BE2C (cell line): ENCODE results near the gene CD248.

Source experiments
- DNase-seq: peaks from one replicate; pipeline ENCODE4 v3.0.0-alpha.2; 2020
- H3K27me3 ChIP-seq: fragments of 250-450 bp; sonication (Bioruptor Pico); 2 replicates; pipeline ENCODE4 v1.5.1; 2020; ENCODE audit warnings: mild to moderate bottlenecking
- H3K36me3 ChIP-seq: fragments of 250-450 bp; sonication (Bioruptor Pico); 2 replicates; pipeline ENCODE4 v1.5.1; 2020; ENCODE audit warnings: mild to moderate bottlenecking
- H3K4me1 ChIP-seq: fragments of 250-450 bp; sonication (Bioruptor Pico); 2 replicates; pipeline ENCODE4 v1.5.1; 2020
- H3K4me3 ChIP-seq: 2 replicates; pipeline ENCODE4 v1.5.1; 2011; ENCODE audit warnings: low read depth, low read length
- H3K9me3 ChIP-seq: fragments of 250-450 bp; sonication (Bioruptor Pico); 2 replicates; pipeline ENCODE4 v1.5.1; 2020
- TF ChIP-seq, protein P1 (sequence below): IDR thresholded peaks from 2 replicates; pipeline ENCODE4 v1.5.1; 2012; ENCODE audit warnings: mild to moderate bottlenecking, low read depth, low read length

The CD248 gene

GRCh38 chr11:66267379-66268243, 49.2 kb downstream of the CD248 start:
- Histone ChIP-seq H3K9me3 (no peaks in the 10 kb centered on the region), H3K36me3 (peaks cover 17% of the 10 kb centered on the region), H3K27me3 (no peaks in the 10 kb centered on the region), H3K4me1 (no peaks in the 10 kb centered on the region; the same call in 1 of the 2 replicates), H3K4me3 (peak overlapping the region; percentile 97)
- TF ChIP-seq, protein P1, sequence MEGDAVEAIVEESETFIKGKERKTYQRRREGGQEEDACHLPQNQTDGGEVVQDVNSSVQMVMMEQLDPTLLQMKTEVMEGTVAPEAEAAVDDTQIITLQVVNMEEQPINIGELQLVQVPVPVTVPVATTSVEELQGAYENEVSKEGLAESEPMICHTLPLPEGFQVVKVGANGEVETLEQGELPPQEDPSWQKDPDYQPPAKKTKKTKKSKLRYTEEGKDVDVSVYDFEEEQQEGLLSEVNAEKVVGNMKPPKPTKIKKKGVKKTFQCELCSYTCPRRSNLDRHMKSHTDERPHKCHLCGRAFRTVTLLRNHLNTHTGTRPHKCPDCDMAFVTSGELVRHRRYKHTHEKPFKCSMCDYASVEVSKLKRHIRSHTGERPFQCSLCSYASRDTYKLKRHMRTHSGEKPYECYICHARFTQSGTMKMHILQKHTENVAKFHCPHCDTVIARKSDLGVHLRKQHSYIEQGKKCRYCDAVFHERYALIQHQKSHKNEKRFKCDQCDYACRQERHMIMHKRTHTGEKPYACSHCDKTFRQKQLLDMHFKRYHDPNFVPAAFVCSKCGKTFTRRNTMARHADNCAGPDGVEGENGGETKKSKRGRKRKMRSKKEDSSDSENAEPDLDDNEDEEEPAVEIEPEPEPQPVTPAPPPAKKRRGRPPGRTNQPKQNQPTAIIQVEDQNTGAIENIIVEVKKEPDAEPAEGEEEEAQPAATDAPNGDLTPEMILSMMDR, result peak; percentile 29
- DNase-seq, result peak; percentile 96

DNA sequence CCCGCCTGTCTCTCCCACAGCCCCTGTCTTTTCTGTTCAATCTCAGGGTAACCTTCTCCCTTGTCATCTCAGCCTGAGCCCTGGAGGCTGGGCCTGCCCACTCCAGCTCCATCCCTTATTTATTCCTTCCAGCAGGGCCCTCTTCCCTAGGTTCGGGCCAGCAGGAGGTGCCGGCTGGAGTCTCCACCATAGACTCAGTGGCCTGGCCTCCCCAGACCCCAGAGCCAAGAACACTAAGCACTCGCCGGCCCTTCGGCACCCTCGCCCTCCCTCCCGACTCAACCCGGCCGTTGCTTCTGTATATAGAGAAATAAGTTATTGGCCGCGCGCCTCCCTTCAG, 49.8 kb downstream of the CD248 start:
- Histone ChIP-seq H3K9me3 (no peaks in the 10 kb centered on the region), H3K4me3 (peak overlapping the region; percentile 97), H3K4me1 (no peaks in the 10 kb centered on the region; the same call in 1 of the 2 replicates), H3K36me3 (peaks cover 15% of the 10 kb centered on the region), H3K27me3 (no peaks in the 10 kb centered on the region)
- DNase-seq, result no peak
- TF ChIP-seq, protein P1, result no peak

DNA sequence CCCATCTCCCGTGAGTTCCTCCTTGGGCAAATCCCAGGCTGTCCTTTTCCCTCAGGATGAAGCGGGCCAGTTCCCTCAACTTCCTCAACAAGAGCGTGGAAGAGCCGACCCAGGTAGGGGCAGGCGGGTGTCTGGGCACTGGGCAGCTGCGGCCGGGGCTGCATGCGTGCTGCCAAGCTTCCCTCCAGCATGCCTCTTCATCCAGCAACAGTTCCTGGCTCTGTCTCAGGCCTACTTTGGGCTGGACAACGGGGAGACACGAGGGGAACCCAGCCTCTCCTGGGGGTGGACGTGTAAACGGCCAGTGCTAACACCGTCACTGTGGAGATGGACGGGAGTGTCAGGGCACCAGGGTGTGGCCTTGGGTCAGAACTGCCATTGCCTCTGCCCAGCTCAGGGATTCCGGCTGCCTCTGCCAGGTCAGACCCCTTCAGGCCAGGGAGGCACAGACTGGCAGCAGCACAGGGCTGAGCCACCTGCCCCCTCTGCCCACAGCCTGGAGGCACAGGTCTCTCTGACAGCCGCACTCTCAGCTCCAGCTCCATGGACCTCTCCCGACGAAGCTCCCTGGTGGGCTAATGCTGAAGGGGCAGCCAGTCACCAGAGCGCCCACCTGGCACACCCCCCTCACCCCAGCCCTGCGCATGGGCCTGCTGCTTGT, 50.3 kb downstream of the CD248 start:
- TF ChIP-seq, protein P1, result no peak
- Histone ChIP-seq H3K4me3 (peak overlapping the region; percentile 97), H3K27me3 (no peaks in the 10 kb centered on the region), H3K4me1 (no peaks in the 10 kb centered on the region; the same call in 1 of the 2 replicates), H3K36me3 (peaks cover 11% of the 10 kb centered on the region; the same call in 1 of the 2 replicates), H3K9me3 (no peaks in the 10 kb centered on the region)
- no peak for DNase-seq

DNA sequence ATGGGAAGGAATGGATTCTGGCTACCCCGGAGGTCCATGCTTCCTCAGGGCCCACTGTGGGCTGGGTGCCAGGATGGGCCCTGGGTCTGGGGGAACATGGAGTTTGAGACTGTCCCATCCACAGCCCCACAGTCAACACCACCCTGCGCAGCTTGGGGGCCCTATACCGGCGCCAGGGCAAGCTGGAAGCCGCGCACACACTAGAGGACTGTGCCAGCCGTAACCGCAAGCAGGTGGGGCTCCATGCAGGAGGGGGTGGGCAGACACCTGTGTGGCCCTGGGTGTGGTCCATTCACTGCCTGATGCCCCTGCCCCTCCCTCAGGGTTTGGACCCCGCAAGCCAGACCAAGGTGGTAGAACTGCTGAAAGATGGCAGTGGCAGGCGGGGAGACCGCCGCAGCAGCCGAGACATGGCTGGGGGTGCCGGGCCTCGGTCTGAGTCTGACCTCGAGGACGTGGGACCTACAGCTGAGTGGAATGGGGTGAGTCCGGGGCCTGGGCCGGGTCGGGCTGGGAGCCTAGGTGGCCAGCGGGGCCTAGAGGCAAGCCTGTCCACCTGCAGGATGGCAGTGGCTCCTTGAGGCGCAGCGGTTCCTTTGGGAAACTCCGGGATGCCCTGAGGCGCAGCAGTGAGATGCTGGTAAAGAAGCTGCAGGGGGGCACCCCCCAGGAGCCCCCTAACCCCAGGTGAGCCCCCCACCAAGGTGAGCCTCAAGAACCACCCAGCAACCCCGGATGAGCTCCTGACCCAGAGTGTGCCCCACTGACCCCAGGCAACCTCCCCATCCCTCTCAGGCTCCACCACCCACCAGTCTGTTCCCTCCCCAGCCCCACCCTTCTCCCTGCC, 51.1 kb downstream of the CD248 start:
- TF ChIP-seq, protein P1, result no peak
- DNase-seq, result no peak
- H3K9me3 ChIP-seq, result no peaks in the 10 kb centered on the region
- H3K36me3 ChIP-seq, result peaks cover 11% of the 10 kb centered on the region; the same call in 1 of the 2 replicates
- no peaks in the 10 kb centered on the region; the same call in 1 of the 2 replicates for H3K4me1 ChIP-seq
- no peak overlapping the region for H3K4me3 ChIP-seq
- no peaks in the 10 kb centered on the region for H3K27me3 ChIP-seq

DNA sequence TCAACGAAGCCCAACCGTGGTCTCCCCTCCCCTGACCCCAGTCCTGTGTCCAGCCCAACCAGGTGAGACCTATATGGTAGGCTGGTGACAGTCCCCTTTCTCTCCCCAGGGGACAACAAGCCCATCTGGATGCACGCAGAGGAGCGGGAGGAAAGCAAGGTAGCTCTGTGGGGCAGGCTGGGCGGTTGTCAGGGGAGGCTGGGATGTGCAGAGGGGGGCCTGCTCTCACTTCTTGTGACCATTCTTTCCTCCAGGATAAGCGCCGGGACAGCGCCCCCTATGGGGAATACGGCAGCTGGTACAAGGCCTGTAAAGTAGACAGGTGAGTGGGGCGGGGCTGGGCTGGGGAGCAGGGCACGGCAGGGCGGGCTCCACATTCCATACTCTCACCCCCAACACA, 51.9 kb downstream of the CD248 start:
- H3K4me1 ChIP-seq, result no peaks in the 10 kb centered on the region; the same call in 1 of the 2 replicates
- H3K9me3 ChIP-seq, result no peaks in the 10 kb centered on the region
- peak; percentile 54 for DNase-seq
- TF ChIP-seq, protein P1, result peak; percentile 40
- no peak overlapping the region for H3K4me3 ChIP-seq
- H3K36me3 ChIP-seq, result 0 out of 2 replicates have a peak, but pooled peaks cover 5% of the 10 kb centered on the region
- H3K27me3 ChIP-seq, result no peaks in the 10 kb centered on the region
